ENCODE results near the gene PPP1R14C. TPM values are rescaled to one million over a fixed set of nuclear protein-coding genes. Genes with fewer than 3 reads are reported as not detected.

Gene PPP1R14C
- under 1 TPM; 0.33 to 0.44 TPM for total RNA-seq

GRCh38 chr6:150142670-150143515 lies at the start of gene PPP1R14C:
TSS of gene PPP1R14C (plus strand) at chr6:150143044. CDS start at chr6:150143193, 149 bp downstream.
- Mint-ChIP-seq H3K36me3 (no peaks in the 10 kb centered on the region), H3K4me1 (peaks cover 10% of the 10 kb centered on the region), H3K27me3 (peaks cover 77% of the 10 kb centered on the region), H3K4me3 (peak within 1 kb of the TSS; percentile 50), H3K27ac (no peak within 1 kb of the TSS), H3K9me3 (peaks cover under 1% of the 10 kb centered on the region)
- DNase-seq: peak; percentile 41

- Mint-ChIP-seq H3K4me1 (no peaks in the 10 kb centered on the region), H3K27ac (no peak overlapping the region), H3K4me3 (no peak overlapping the region), H3K9me3 (no peaks in the 10 kb centered on the region), H3K27me3 (peaks cover 7% of the 10 kb centered on the region), H3K36me3 (no peaks in the 10 kb centered on the region)
- no peak for DNase-seq
These were observed 49.4 kb upstream of the PPP1R14C start for GRCh38 chr6:150093397-150093796.

- no peak overlapping the region for H3K27ac Mint-ChIP-seq
- DNase-seq: no peak
These were observed 44.7 kb upstream of the PPP1R14C start for GRCh38 chr6:150098155-150098554.

GRCh38 chr6:150099546-150099945 lies 43.3 kb upstream of the PPP1R14C start:
- no peak for DNase-seq
- H3K4me3 Mint-ChIP-seq: no peak overlapping the region
- H3K9me3 Mint-ChIP-seq: no peaks in the 10 kb centered on the region
- peaks cover 5% of the 10 kb centered on the region for H3K27me3 Mint-ChIP-seq
- H3K27ac Mint-ChIP-seq: no peak overlapping the region
- no peaks in the 10 kb centered on the region for H3K4me1 Mint-ChIP-seq
- H3K36me3 Mint-ChIP-seq: no peaks in the 10 kb centered on the region

More at GRCh38 chr6:150098155-150098554, 44.7 kb upstream of the PPP1R14C start:
- Mint-ChIP-seq H3K4me1 (no peaks in the 10 kb centered on the region), H3K27me3 (peaks cover 5% of the 10 kb centered on the region), H3K9me3 (no peaks in the 10 kb centered on the region), H3K36me3 (no peaks in the 10 kb centered on the region), H3K4me3 (no peak overlapping the region)

GRCh38 chr6:150099953-150100352 lies 42.9 kb upstream of the PPP1R14C start:
- DNase-seq: no peak
- H3K4me1 Mint-ChIP-seq: no peaks in the 10 kb centered on the region
- H3K27me3 Mint-ChIP-seq: peaks cover 5% of the 10 kb centered on the region
- no peaks in the 10 kb centered on the region for H3K9me3 Mint-ChIP-seq
- no peak overlapping the region for H3K4me3 Mint-ChIP-seq
- H3K27ac Mint-ChIP-seq: no peak overlapping the region
- no peaks in the 10 kb centered on the region for H3K36me3 Mint-ChIP-seq

GRCh38 chr6:150100745-150101144 lies 42.1 kb upstream of the PPP1R14C start:
- Mint-ChIP-seq H3K4me3 (no peak overlapping the region), H3K4me1 (no peaks in the 10 kb centered on the region), H3K36me3 (no peaks in the 10 kb centered on the region), H3K9me3 (no peaks in the 10 kb centered on the region), H3K27ac (no peak overlapping the region), H3K27me3 (no peaks in the 10 kb centered on the region)
- DNase-seq: no peak

- no peaks in the 10 kb centered on the region for H3K27me3 Mint-ChIP-seq
- H3K27ac Mint-ChIP-seq: no peak overlapping the region
- no peaks in the 10 kb centered on the region for H3K36me3 Mint-ChIP-seq
- no peaks in the 10 kb centered on the region for H3K4me1 Mint-ChIP-seq
- H3K4me3 Mint-ChIP-seq: no peak overlapping the region
- no peaks in the 10 kb centered on the region for H3K9me3 Mint-ChIP-seq
- no peak for DNase-seq
These were observed 40.0 kb upstream of the PPP1R14C start for GRCh38 chr6:150102750-150103270.

GRCh38 chr6:150112233-150112632 lies 30.6 kb upstream of the PPP1R14C start:
- no peaks in the 10 kb centered on the region for H3K9me3 Mint-ChIP-seq
- H3K4me3 Mint-ChIP-seq: no peak overlapping the region
- no peak overlapping the region for H3K27ac Mint-ChIP-seq
- no peaks in the 10 kb centered on the region for H3K36me3 Mint-ChIP-seq
- DNase-seq: no peak
- H3K27me3 Mint-ChIP-seq: peaks cover 3% of the 10 kb centered on the region
- no peaks in the 10 kb centered on the region for H3K4me1 Mint-ChIP-seq

- H3K4me1 Mint-ChIP-seq: peaks cover 8% of the 10 kb centered on the region
- no peak for DNase-seq
- H3K27me3 Mint-ChIP-seq: peaks cover 8% of the 10 kb centered on the region
- H3K4me3 Mint-ChIP-seq: no peak overlapping the region
- no peak overlapping the region for H3K27ac Mint-ChIP-seq
- H3K36me3 Mint-ChIP-seq: no peaks in the 10 kb centered on the region
- H3K9me3 Mint-ChIP-seq: no peaks in the 10 kb centered on the region
These were observed 27.1 kb upstream of the PPP1R14C start for GRCh38 chr6:150115769-150116168.

- Mint-ChIP-seq H3K4me1 (peaks cover 8% of the 10 kb centered on the region), H3K27ac (no peak overlapping the region), H3K4me3 (no peak overlapping the region), H3K27me3 (peaks cover 6% of the 10 kb centered on the region), H3K36me3 (no peaks in the 10 kb centered on the region), H3K9me3 (no peaks in the 10 kb centered on the region)
- no peak for DNase-seq
These were observed 26.5 kb upstream of the PPP1R14C start for GRCh38 chr6:150116200-150116800.

- Mint-ChIP-seq H3K36me3 (no peaks in the 10 kb centered on the region), H3K4me1 (peaks cover 8% of the 10 kb centered on the region), H3K27ac (no peak overlapping the region), H3K4me3 (no peak overlapping the region), H3K9me3 (no peaks in the 10 kb centered on the region), H3K27me3 (peaks cover 10% of the 10 kb centered on the region)
- no peak for DNase-seq
These were observed 24.6 kb upstream of the PPP1R14C start for GRCh38 chr6:150118203-150118602.

- Mint-ChIP-seq H3K27ac (no peak overlapping the region), H3K36me3 (no peaks in the 10 kb centered on the region), H3K9me3 (no peaks in the 10 kb centered on the region), H3K4me3 (no peak overlapping the region), H3K4me1 (peaks cover 8% of the 10 kb centered on the region), H3K27me3 (peaks cover 13% of the 10 kb centered on the region)
- no peak for DNase-seq
These were observed 24.2 kb upstream of the PPP1R14C start for GRCh38 chr6:150118627-150119026.

- Mint-ChIP-seq H3K27ac (no peak overlapping the region), H3K27me3 (peaks cover 18% of the 10 kb centered on the region), H3K36me3 (no peaks in the 10 kb centered on the region), H3K4me3 (no peak overlapping the region), H3K4me1 (peaks cover 8% of the 10 kb centered on the region), H3K9me3 (no peaks in the 10 kb centered on the region)
- no peak for DNase-seq
These were observed 23.7 kb upstream of the PPP1R14C start for GRCh38 chr6:150119173-150119572.

GRCh38 chr6:150123645-150124044 lies 19.2 kb upstream of the PPP1R14C start:
- H3K27ac Mint-ChIP-seq: no peak overlapping the region
- no peak for DNase-seq

GRCh38 chr6:150124235-150124634 lies 18.6 kb upstream of the PPP1R14C start:
- no peak overlapping the region for H3K27ac Mint-ChIP-seq
- H3K9me3 Mint-ChIP-seq: no peaks in the 10 kb centered on the region
- peaks cover 19% of the 10 kb centered on the region for H3K27me3 Mint-ChIP-seq
- no peak for DNase-seq
- no peaks in the 10 kb centered on the region for H3K36me3 Mint-ChIP-seq
- H3K4me1 Mint-ChIP-seq: peaks cover 1% of the 10 kb centered on the region
- no peak overlapping the region for H3K4me3 Mint-ChIP-seq

More at GRCh38 chr6:150123645-150124044, 19.2 kb upstream of the PPP1R14C start:
- H3K4me1 Mint-ChIP-seq: peaks cover 7% of the 10 kb centered on the region
- H3K4me3 Mint-ChIP-seq: no peak overlapping the region
- H3K27me3 Mint-ChIP-seq: peaks cover 19% of the 10 kb centered on the region
- H3K9me3 Mint-ChIP-seq: no peaks in the 10 kb centered on the region
- H3K36me3 Mint-ChIP-seq: no peaks in the 10 kb centered on the region

Measured in activated naive CD8-positive, alpha-beta T cell treated with anti-CD3 and anti-CD28 coated beads for 36 hours (primary cell).